K562 (cell line): ENCODE measurements around the gene MRPS31. TPM values are rescaled to one million over a fixed set of nuclear protein-coding genes. Genes with fewer than 3 reads are reported as not detected.
A peak's percentile ranks its signal among the peaks of the same experiment; 100 is the strongest.

Source experiments
- EWSR1 ChIP-seq: fragments of 450-650 bp; IDR thresholded peaks from 2 replicates; pipeline ENCODE4 v1.6.1; 2018; ENCODE audit warnings: borderline replicate concordance, mild to moderate bottlenecking, low read depth, moderate library complexity; ENCODE audit not compliant: partially characterized antibody
- HDAC2 ChIP-seq: fragments of 450-650 bp; IDR thresholded peaks from 2 replicates; pipeline ENCODE4 v1.6.1; 2016; ENCODE audit warnings: mild to moderate bottlenecking
- HDAC6 ChIP-seq: IDR thresholded peaks from 2 replicates; pipeline ENCODE4 v1.6.1; 2012; ENCODE audit warnings: low read depth, mild to moderate bottlenecking, control low read depth, inconsistent platforms, low read length, moderate library complexity
- ILF3 ChIP-seq: fragments of 450-650 bp; IDR thresholded peaks from 2 replicates; pipeline ENCODE4 v1.6.1; 2018; ENCODE audit warnings: antibody characterized with exemption, mild to moderate bottlenecking, moderate library complexity, borderline replicate concordance
- MTA1 ChIP-seq: fragments of 450-650 bp; IDR thresholded peaks from 2 replicates; pipeline ENCODE4 v1.6.1; 2017; ENCODE audit warnings: borderline replicate concordance
- NONO ChIP-seq, 2 experiments: fragments of 200-400 bp in 1 of 2; fragments of 450-650 bp in 1 of 2; formaldehyde crosslinking in 1 of 2; IDR thresholded peaks; 2 replicates each; pipeline ENCODE4 v1.6.1; 2017; ENCODE audit warnings: low read depth in 2 of 2, mild to moderate bottlenecking in 2 of 2, moderate library complexity in 2 of 2, low read length in 1 of 2
- PCBP1 ChIP-seq: fragments of 200-400 bp; formaldehyde crosslinking; IDR thresholded peaks from 2 replicates; pipeline ENCODE4 v1.6.1; 2018; ENCODE audit warnings: mild to moderate bottlenecking, low read depth, low read length; ENCODE audit not compliant: poor library complexity, severe bottlenecking
- RBBP5 ChIP-seq: fragments of 200-600 bp; sonication (generic); IDR thresholded peaks from 2 replicates; pipeline ENCODE4 v1.6.1; 2012; ENCODE audit warnings: borderline replicate concordance, mild to moderate bottlenecking, low read length, control low read depth, inconsistent platforms; ENCODE audit not compliant: insufficient read depth, poor library complexity, severe bottlenecking
- SRSF9 ChIP-seq: fragments of 200-400 bp; formaldehyde crosslinking; IDR thresholded peaks from 2 replicates; pipeline ENCODE4 v1.6.1; 2017; ENCODE audit warnings: low read depth, low read length, borderline replicate concordance
- TAF1 ChIP-seq: IDR thresholded peaks from 2 replicates; pipeline ENCODE4 v1.6.1; 2011; ENCODE audit warnings: mild to moderate bottlenecking, low read length, moderate library complexity; ENCODE audit not compliant: insufficient read depth, control insufficient read depth, severe bottlenecking; ENCODE audit errors: extremely low read depth
- TBL1XR1 ChIP-seq, 2 experiments: IDR thresholded peaks; 2 replicates each; pipeline ENCODE4 v1.6.1; 2012; ENCODE audit warnings: improper control_type of control experiment in 2 of 2, low read length in 2 of 2, mild to moderate bottlenecking in 1 of 2
- ZNF263 ChIP-seq: sonication (generic); formaldehyde crosslinking; IDR thresholded peaks from 2 replicates; pipeline ENCODE4 v1.8.0; 2022; ENCODE audit warnings: mild to moderate bottlenecking, missing genetic modification reagents, borderline replicate concordance
- ZNF41 ChIP-seq: fragments of 250-450 bp; sonication (Bioruptor Pico); conservative IDR thresholded peaks from 2 replicates; pipeline ENCODE4 v1.4.0; 2020; ENCODE audit warnings: mild to moderate bottlenecking
- polyA plus RNA-seq, 8 experiments: library from polyadenylated mRNA; depleted of rRNA in 4 of 8; stranded (reverse) in 5 of 8; unstranded in 3 of 8; fragments of >200 nt; fragmentation: Nextera tagmentation in 2 of 8; fragmentation: Illumina TruSeq in 1 of 8; extraction: Ambion mirVana in 2 of 8; extraction: Trizol in 1 of 8; gene quantifications; 2 replicates each; pipeline versions ENCODE4 v1.2.1 to v1.2.3, GENCODE V29; 2011 to 2014; ENCODE audit warnings: inconsistent platforms in 1 of 8, missing spikeins in 1 of 8
- total RNA-seq, 7 experiments: library from RNA; depleted of rRNA in 6 of 7; stranded (reverse); fragments of >200 nt in 6 of 7; fragmentation: Illumina TruSeq in 2 of 7; extraction: Trizol in 2 of 7; gene quantifications; 2 replicates each; pipeline versions ENCODE4 v1.2.1 to v1.2.3, GENCODE V29; 2011 to 2021; ENCODE audit warnings: low replicate concordance in 1 of 7
- TF ChIP-seq, protein P1 (sequence below): sonication (generic); formaldehyde crosslinking; IDR thresholded peaks from 2 replicates; pipeline ENCODE4 v1.9.0; 2022; ENCODE audit warnings: mild to moderate bottlenecking, missing genetic modification reagents
- TF ChIP-seq, protein P2 (sequence below): sonication (generic); formaldehyde crosslinking; IDR thresholded peaks from 2 replicates; pipeline ENCODE4 v1.8.1; 2023; ENCODE audit warnings: mild to moderate bottlenecking, missing genetic modification reagents
- TF ChIP-seq, protein P3 (sequence below): fragments of 450-650 bp; IDR thresholded peaks from 2 replicates; pipeline ENCODE4 v1.7.1; 2018; ENCODE audit warnings: mild to moderate bottlenecking, low read depth; ENCODE audit not compliant: partially characterized antibody
- TF ChIP-seq, protein P4 (sequence below), 2 experiments: IDR thresholded peaks; 2 replicates each; pipeline ENCODE4 v1.6.1; 2012; ENCODE audit warnings: improper control_type of control experiment in 2 of 2, low read depth in 2 of 2, low read length in 2 of 2, borderline replicate concordance in 1 of 2

Gene MRPS31
- total and polyA plus RNA-seq, 9 of the 15 experiments (the other 6 are each of a cell fraction or from before 2014, with no cell fraction given) = 20.3 to 57.8 (median 37.1) TPM

DNA sequence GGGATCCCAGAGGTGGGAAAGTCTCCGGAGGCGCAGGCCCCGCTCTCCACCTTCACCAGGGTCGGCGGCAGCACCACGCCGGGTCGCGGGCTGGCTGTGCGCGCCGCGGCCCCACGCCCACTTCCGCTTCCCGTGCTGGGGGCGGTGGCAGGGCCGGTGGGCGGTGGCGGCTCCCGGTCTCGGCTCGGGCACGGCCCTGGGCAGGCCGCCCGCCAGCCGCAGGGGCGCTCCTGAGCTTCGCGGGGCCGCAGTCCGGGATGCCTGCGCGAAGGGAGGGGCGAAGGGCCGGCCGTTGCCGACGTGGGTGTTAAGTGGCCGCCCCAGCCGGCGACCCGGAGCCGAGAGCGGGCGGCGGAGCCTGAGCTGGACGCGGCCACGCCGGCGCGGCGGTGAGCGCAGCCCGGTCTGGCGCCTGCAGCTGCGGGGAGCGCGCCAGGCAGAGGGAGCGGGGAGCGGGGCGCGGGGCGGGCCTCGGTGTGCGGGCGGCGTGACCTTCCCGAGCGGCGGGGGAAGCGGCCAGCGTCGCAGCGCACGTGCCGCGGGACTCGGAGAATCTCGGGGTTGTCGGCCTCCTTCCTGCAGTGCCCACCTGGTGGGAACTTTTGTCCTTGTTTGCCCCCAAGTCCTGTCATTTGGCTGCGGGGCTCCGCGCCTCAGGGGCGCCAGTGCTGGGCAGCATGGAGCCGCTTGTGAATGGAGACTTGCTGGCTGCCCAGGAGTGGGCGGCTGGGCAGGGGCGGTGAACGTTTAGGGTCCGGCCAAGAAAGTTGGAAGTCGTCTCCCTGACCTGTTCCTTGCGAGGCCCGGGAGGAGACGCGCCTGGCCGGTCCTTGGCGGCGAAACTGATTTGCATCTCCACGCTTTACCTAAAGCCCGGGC is 18.5 kb upstream of the MRPS31 start, which contains the start of gene SLC25A15 (continued):
- TF ChIP-seq ZNF41 (CRISPR knock-in tag) = no peak
- no peak for TF ChIP-seq TBL1XR1 (IDR thresholded peaks at IDR 0.05; ENCODE audit: low read length in 2 of 2)
- no peak for TF ChIP-seq ILF3
- no peak for TF ChIP-seq MTA1
- peak; percentile 20 to 52; a peak in 1 of 4 replicates for TF ChIP-seq NONO (IDR thresholded peaks at IDR 0.05; ENCODE audit: low read depth in 2 of 2, low read length in 1 of 2)
- no peak for TF ChIP-seq HDAC6
- TF ChIP-seq, protein P1, sequence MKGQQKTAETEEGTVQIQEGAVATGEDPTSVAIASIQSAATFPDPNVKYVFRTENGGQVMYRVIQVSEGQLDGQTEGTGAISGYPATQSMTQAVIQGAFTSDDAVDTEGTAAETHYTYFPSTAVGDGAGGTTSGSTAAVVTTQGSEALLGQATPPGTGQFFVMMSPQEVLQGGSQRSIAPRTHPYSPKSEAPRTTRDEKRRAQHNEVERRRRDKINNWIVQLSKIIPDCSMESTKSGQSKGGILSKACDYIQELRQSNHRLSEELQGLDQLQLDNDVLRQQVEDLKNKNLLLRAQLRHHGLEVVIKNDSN (CRISPR knock-in tag) = 0 out of 2 replicates have a peak, but pooled peaks have one; percentile 24
- TF ChIP-seq HDAC2 = no peak
- TF ChIP-seq, protein P2, sequence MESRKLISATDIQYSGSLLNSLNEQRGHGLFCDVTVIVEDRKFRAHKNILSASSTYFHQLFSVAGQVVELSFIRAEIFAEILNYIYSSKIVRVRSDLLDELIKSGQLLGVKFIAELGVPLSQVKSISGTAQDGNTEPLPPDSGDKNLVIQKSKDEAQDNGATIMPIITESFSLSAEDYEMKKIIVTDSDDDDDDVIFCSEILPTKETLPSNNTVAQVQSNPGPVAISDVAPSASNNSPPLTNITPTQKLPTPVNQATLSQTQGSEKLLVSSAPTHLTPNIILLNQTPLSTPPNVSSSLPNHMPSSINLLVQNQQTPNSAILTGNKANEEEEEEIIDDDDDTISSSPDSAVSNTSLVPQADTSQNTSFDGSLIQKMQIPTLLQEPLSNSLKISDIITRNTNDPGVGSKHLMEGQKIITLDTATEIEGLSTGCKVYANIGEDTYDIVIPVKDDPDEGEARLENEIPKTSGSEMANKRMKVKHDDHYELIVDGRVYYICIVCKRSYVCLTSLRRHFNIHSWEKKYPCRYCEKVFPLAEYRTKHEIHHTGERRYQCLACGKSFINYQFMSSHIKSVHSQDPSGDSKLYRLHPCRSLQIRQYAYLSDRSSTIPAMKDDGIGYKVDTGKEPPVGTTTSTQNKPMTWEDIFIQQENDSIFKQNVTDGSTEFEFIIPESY (CRISPR knock-in tag) = no peak
- peak; percentile 52 for TF ChIP-seq TAF1
- no peak for TF ChIP-seq ZNF263 (CRISPR knock-in tag)
- TF ChIP-seq, protein P3, sequence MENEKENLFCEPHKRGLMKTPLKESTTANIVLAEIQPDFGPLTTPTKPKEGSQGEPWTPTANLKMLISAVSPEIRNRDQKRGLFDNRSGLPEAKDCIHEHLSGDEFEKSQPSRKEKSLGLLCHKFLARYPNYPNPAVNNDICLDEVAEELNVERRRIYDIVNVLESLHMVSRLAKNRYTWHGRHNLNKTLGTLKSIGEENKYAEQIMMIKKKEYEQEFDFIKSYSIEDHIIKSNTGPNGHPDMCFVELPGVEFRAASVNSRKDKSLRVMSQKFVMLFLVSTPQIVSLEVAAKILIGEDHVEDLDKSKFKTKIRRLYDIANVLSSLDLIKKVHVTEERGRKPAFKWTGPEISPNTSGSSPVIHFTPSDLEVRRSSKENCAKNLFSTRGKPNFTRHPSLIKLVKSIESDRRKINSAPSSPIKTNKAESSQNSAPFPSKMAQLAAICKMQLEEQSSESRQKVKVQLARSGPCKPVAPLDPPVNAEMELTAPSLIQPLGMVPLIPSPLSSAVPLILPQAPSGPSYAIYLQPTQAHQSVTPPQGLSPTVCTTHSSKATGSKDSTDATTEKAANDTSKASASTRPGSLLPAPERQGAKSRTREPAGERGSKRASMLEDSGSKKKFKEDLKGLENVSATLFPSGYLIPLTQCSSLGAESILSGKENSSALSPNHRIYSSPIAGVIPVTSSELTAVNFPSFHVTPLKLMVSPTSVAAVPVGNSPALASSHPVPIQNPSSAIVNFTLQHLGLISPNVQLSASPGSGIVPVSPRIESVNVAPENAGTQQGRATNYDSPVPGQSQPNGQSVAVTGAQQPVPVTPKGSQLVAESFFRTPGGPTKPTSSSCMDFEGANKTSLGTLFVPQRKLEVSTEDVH = no peak
- TF ChIP-seq PCBP1 = no peak
- TF ChIP-seq, protein P4, sequence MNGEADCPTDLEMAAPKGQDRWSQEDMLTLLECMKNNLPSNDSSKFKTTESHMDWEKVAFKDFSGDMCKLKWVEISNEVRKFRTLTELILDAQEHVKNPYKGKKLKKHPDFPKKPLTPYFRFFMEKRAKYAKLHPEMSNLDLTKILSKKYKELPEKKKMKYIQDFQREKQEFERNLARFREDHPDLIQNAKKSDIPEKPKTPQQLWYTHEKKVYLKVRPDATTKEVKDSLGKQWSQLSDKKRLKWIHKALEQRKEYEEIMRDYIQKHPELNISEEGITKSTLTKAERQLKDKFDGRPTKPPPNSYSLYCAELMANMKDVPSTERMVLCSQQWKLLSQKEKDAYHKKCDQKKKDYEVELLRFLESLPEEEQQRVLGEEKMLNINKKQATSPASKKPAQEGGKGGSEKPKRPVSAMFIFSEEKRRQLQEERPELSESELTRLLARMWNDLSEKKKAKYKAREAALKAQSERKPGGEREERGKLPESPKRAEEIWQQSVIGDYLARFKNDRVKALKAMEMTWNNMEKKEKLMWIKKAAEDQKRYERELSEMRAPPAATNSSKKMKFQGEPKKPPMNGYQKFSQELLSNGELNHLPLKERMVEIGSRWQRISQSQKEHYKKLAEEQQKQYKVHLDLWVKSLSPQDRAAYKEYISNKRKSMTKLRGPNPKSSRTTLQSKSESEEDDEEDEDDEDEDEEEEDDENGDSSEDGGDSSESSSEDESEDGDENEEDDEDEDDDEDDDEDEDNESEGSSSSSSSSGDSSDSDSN (IDR thresholded peaks at IDR 0.05; ENCODE audit: borderline replicate concordance in 1 of 2, low read depth in 2 of 2, low read length in 2 of 2) = peak; percentile 43 to 93; a peak in 3 of 4 replicates
- no peak for TF ChIP-seq EWSR1
- no peak for TF ChIP-seq SRSF9
- TF ChIP-seq RBBP5 = peak; percentile 75
